ACC112 (cell line): ENCODE measurements around the gene LMOD2.

Experiments used
- H2AFZ ChIP-seq: fragments of 200-600 bp; sonication (generic); one replicate; pipeline ENCODE4 v1.6.0; 2017; ENCODE audit warnings: antibody characterized with exemption, low read length; ENCODE audit not compliant: unreplicated experiment
- H3K27ac ChIP-seq: fragments of 200-600 bp; sonication (generic); 2 replicates; pipeline ENCODE4 v1.5.1; 2014; ENCODE audit warnings: low read depth, mild to moderate bottlenecking, antibody characterized with exemption, low read length, moderate library complexity
- H3K27me3 ChIP-seq: fragments of 200-600 bp; sonication (generic); 2 replicates; pipeline ENCODE4 v1.6.1; 2014; ENCODE audit warnings: mild to moderate bottlenecking, antibody characterized with exemption, low read length, moderate library complexity, mixed read lengths; ENCODE audit not compliant: insufficient read depth
- H3K36me3 ChIP-seq: fragments of 200-600 bp; sonication (generic); 2 replicates; pipeline ENCODE4 v1.6.1; 2016; ENCODE audit warnings: mild to moderate bottlenecking, antibody characterized with exemption, low read length, moderate library complexity, mixed read lengths; ENCODE audit not compliant: insufficient read depth
- H3K4me1 ChIP-seq: fragments of 200-600 bp; sonication (generic); one replicate; pipeline ENCODE4 v1.6.1; 2016; ENCODE audit warnings: low read length, mixed read lengths; ENCODE audit not compliant: insufficient read depth, unreplicated experiment, control insufficient read depth
- H3K4me3 ChIP-seq: fragments of 200-600 bp; sonication (generic); 2 replicates; pipeline ENCODE4 v1.5.1; 2014; ENCODE audit warnings: mild to moderate bottlenecking, low read depth, low read length
- H3K79me2 ChIP-seq: fragments of 200-600 bp; sonication (generic); one replicate; pipeline ENCODE4 v1.6.0; 2016; ENCODE audit warnings: low read length; ENCODE audit not compliant: control insufficient read depth, unreplicated experiment, insufficient read depth

LMOD2 gene

DNA sequence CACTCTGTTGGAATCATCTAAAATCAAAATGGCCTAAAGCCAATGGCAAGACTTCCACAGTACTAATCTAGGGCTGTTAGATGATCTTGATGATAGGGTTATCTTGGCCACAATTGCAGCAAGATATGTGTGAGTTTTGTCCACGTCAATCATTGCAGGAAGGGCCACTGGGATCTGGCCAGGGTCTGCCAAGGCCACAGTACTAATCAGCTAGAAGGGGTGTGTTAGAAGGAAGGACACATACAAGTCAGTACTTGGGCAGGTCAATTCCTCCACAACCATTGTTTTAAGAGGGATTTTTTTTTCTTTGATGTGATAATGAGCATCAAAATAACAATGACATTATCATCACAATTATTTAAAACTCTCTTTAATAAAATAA, 1.6 kb downstream of the LMOD2 start:
- no peaks in the 10 kb centered on the region for H3K36me3 ChIP-seq
- H3K27me3 ChIP-seq, result peaks cover 9% of the 10 kb centered on the region; the same call in 1 of the 2 replicates
- H3K79me2 ChIP-seq, result no peaks in the 10 kb centered on the region
- no peaks in the 10 kb centered on the region for H3K4me1 ChIP-seq
- no peak overlapping the region for H3K27ac ChIP-seq
- H3K4me3 ChIP-seq, result no peak overlapping the region
- H2AFZ ChIP-seq, result no peak overlapping the region

DNA sequence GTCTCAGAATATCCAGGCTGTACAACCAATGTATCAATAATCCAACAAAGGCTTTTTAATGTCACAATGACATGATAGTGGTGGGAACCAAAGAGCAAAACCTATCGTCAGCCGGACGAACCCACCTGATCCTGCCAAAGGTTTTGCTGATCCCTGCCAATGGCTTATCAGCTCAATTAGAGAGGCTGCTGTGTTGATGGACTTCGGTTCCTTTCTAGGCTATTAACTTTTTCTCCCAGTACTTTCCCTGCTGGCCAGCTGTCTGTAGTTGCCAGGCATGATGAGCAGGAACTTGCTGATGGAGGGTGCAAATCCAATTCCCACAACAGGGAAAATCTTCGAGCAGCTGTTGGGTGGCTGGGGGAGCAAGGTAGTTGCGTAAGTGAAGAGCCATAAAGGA, 2.4 kb downstream of the LMOD2 start:
- H2AFZ ChIP-seq, result no peak overlapping the region

DNA sequence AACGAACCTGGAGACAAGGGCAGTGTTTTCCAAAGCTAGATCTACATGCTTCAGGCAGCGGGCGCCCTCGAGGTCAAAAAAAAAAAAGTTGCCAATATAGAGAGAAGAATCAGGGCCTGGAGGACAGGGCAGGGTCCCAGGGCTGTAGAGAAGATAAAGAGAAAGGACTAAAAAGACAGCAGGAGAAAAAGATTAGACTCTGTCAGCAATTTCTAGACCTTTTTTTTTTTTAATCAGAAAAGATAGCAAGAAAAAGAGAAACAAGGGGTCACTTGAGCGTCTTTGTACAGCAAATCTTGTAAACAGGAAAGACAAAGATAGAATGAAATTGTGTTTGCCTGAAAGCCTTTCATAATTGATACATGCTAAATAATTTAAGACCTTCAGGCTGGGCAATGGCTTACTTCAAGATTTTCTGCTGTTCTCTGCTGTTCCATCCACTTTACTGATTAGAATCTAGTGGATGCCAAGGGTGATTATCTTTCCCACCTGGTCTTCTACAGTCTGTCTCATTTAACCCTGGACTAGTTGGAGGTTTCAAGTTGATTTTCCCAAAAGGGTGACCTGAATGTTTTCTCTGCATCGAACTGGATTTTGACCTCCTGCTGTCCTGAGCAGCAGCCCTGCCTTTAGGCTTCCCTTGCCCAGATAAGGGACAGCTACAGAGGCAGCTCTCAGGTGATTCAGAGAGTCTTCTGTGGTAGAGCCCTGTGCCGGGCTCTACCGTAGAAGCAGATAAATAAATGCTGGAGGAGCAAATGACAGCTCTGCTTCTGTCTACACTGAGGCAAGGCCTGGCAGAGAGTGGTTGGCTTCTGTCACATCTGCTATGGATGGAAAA, 5.1 kb downstream of the LMOD2 start:
- no peak overlapping the region for H2AFZ ChIP-seq
- no peaks in the 10 kb centered on the region for H3K36me3 ChIP-seq
- peaks cover 9% of the 10 kb centered on the region; the same call in 1 of the 2 replicates for H3K27me3 ChIP-seq
- H3K27ac ChIP-seq, result no peak overlapping the region
- no peak overlapping the region for H3K4me3 ChIP-seq
- no peaks in the 10 kb centered on the region for H3K79me2 ChIP-seq
- H3K4me1 ChIP-seq, result no peaks in the 10 kb centered on the region

More for the DNA sequence above, 2.4 kb downstream of the LMOD2 start:
- no peak overlapping the region for H3K4me3 ChIP-seq
- H3K79me2 ChIP-seq, result no peaks in the 10 kb centered on the region
- peaks cover 9% of the 10 kb centered on the region; the same call in 1 of the 2 replicates for H3K27me3 ChIP-seq
- no peaks in the 10 kb centered on the region for H3K36me3 ChIP-seq
- H3K27ac ChIP-seq, result no peak overlapping the region
- no peaks in the 10 kb centered on the region for H3K4me1 ChIP-seq

DNA sequence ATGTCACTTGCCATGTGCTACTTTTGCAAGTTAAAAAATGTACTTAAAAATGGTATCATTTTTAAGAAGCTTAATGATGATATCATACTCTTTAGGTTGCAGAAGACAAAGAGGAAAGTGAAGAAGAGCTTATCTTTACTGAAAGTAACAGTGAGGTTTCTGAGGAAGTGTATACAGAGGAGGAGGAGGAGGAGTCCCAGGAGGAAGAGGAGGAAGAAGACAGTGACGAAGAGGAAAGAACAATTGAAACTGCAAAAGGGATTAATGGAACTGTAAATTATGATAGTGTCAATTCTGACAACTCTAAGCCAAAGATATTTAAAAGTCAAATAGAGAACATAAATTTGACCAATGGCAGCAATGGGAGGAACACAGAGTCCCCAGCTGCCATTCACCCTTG, 6.1 kb downstream of the LMOD2 start:
- peaks cover 9% of the 10 kb centered on the region; the same call in 1 of the 2 replicates for H3K27me3 ChIP-seq

DNA sequence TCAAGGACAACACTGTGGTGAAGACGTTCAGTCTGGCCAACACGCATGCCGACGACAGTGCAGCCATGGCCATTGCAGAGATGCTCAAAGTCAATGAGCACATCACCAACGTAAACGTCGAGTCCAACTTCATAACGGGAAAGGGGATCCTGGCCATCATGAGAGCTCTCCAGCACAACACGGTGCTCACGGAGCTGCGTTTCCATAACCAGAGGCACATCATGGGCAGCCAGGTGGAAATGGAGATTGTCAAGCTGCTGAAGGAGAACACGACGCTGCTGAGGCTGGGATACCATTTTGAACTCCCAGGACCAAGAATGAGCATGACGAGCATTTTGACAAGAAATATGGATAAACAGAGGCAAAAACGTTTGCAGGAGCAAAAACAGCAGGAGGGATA, 6.6 kb downstream of the LMOD2 start:
- Histone ChIP-seq H3K27me3 (peaks cover 9% of the 10 kb centered on the region; the same call in 1 of the 2 replicates), H3K4me3 (no peak overlapping the region), H3K27ac (no peak overlapping the region), H2AFZ (no peak overlapping the region), H3K36me3 (no peaks in the 10 kb centered on the region), H3K4me1 (no peaks in the 10 kb centered on the region), H3K79me2 (no peaks in the 10 kb centered on the region)

More for the DNA sequence above, 6.1 kb downstream of the LMOD2 start:
- Histone ChIP-seq H3K4me1 (no peaks in the 10 kb centered on the region), H3K36me3 (no peaks in the 10 kb centered on the region), H3K4me3 (no peak overlapping the region), H2AFZ (no peak overlapping the region), H3K27ac (no peak overlapping the region), H3K79me2 (no peaks in the 10 kb centered on the region)

DNA sequence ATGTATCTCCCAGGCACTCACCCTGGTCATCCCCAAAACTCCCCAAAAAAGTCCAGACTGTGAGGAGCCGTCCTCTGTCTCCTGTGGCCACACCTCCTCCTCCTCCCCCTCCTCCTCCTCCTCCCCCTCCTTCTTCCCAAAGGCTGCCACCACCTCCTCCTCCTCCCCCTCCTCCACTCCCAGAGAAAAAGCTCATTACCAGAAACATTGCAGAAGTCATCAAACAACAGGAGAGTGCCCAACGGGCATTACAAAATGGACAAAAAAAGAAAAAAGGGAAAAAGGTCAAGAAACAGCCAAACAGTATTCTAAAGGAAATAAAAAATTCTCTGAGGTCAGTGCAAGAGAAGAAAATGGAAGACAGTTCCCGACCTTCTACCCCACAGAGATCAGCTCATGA, 7.1 kb downstream of the LMOD2 start:
- Histone ChIP-seq H3K36me3 (no peaks in the 10 kb centered on the region), H3K27me3 (peaks cover 9% of the 10 kb centered on the region; the same call in 1 of the 2 replicates), H2AFZ (no peak overlapping the region), H3K4me3 (no peak overlapping the region), H3K79me2 (no peaks in the 10 kb centered on the region), H3K4me1 (no peaks in the 10 kb centered on the region), H3K27ac (no peak overlapping the region)

DNA sequence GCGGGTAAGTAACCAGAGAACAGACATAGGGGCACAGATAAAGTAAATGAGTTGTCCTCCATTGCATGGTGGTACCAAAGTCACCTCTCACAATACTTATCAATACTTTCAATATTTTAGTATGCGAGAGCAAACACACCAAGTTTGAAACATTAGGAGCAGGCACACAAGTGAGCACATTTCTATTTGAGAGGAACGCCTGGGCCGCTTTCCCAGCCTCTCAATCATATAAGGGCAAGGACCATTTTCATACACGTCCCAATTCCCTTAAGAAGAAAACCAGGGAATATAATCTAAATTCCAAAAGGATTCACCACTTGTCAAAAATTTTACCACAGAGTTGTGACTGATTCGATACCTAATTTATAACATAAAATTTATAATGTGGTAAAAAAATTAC, 7.5 kb downstream of the LMOD2 start:
- H3K4me1 ChIP-seq, result no peaks in the 10 kb centered on the region
- H3K79me2 ChIP-seq, result no peaks in the 10 kb centered on the region
- no peak overlapping the region for H3K27ac ChIP-seq
- H3K4me3 ChIP-seq, result no peak overlapping the region
- H2AFZ ChIP-seq, result no peak overlapping the region
- H3K36me3 ChIP-seq, result no peaks in the 10 kb centered on the region
- peaks cover 9% of the 10 kb centered on the region; the same call in 1 of the 2 replicates for H3K27me3 ChIP-seq

DNA sequence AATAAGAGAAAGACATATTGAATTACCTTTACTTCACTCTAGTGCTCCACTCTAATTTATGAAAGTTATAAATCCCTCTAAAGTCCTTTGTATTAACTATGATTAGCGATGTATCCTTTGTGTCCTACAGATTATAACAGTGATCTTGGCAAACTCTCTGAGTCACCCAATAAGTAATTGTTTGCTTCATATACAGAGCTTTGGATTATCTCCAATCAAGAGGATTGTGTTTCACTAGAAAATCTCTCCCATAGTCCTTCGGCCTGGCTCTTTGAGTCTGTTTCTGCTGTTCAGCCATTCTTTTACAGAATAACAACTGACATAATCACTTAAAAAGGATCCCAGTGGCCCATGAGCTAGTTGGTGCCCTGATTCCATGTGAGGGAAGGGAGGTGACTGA, 9.5 kb downstream of the LMOD2 start:
- H3K79me2 ChIP-seq, result no peaks in the 10 kb centered on the region
- H3K4me3 ChIP-seq, result no peak overlapping the region
- H3K36me3 ChIP-seq, result no peaks in the 10 kb centered on the region
- H3K4me1 ChIP-seq, result no peaks in the 10 kb centered on the region
- H2AFZ ChIP-seq, result no peak overlapping the region
- H3K27me3 ChIP-seq, result peaks cover 2% of the 10 kb centered on the region; the same call in 1 of the 2 replicates
- no peak overlapping the region for H3K27ac ChIP-seq

DNA sequence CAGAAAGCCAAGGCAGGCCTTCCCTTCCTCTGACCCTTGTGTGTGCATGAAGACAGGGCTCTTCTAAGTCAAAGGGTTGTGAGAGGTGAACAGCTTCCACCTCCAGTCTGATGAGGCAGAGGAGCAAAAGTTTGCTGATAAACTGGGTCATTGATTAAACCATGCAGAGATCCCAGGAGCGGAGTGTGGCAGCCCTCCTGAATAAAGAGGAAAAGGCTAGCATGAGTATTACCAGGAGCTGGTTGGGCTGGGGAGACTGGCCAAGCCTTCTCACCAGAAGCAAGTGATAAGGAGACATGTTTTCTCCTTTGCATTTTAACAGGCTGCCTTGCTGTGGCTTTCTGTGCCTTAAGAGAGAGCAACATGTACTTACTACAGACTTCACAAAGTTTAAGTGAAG, 10.2 kb downstream of the LMOD2 start:
- Histone ChIP-seq H3K4me3 (no peak overlapping the region), H3K36me3 (no peaks in the 10 kb centered on the region), H3K27ac (no peak overlapping the region)

DNA sequence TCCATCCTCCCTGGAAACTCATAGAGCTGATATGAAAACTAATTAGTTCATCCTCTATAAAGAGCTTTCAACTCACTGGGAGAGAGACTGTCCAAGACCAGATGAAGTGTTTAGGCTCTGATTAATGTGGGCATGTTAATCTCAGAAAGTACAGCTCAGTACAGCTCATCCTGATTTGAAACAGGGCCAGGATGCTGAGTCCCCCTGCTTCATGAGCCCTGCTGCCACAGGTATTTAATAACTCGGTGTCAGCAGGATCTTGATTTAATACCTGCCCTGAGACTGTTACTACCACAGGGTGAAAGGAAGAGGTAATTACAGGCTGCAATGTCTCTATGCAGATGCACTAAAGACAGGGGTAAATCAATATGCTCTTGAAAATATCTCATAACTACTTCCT, 10.8 kb downstream of the LMOD2 start:
- Histone ChIP-seq H3K27ac (no peak overlapping the region), H3K4me1 (no peaks in the 10 kb centered on the region), H3K27me3 (no peaks in the 10 kb centered on the region), H3K4me3 (no peak overlapping the region), H3K36me3 (no peaks in the 10 kb centered on the region), H3K79me2 (no peaks in the 10 kb centered on the region), H2AFZ (no peak overlapping the region)

More for the DNA sequence above, 10.2 kb downstream of the LMOD2 start:
- Histone ChIP-seq H2AFZ (no peak overlapping the region), H3K4me1 (no peaks in the 10 kb centered on the region), H3K27me3 (no peaks in the 10 kb centered on the region; the same call in 1 of the 2 replicates), H3K79me2 (no peaks in the 10 kb centered on the region)

DNA sequence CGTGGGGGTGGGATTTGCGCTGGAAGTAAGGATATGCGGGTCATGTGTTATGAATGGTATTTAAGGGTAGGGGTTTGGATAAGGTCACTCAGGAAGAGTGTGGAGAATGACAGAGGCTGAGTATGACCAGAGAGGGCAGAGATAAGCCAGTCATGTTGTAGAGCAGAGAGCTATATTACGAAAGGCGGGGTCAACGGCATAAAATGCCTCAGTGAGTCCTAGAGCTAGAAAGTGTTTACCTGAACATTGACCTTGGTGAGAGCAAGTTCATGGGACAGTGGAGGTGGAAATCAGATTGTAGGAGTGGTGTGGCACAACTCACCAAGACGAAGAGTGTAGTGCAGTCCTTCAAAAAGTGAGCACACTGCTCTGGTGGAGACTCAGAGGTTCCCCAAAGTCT, 13.8 kb downstream of the LMOD2 start:
- H3K4me1 ChIP-seq, result peaks cover 5% of the 10 kb centered on the region
- H3K27ac ChIP-seq, result no peak overlapping the region
- no peaks in the 10 kb centered on the region for H3K79me2 ChIP-seq
- no peak overlapping the region for H2AFZ ChIP-seq
- no peaks in the 10 kb centered on the region for H3K27me3 ChIP-seq
- no peaks in the 10 kb centered on the region for H3K36me3 ChIP-seq
- H3K4me3 ChIP-seq, result no peak overlapping the region
